MM.1S (cell line): Measurements from ENCODE around the gene OSER1.

Source experiments
- DNase-seq: peaks from one replicate; pipeline ENCODE4 v3.0.0-alpha.2; 2015
- H2AFZ ChIP-seq: fragments of 300-600 bp; sonication (generic); 2 replicates; pipeline ENCODE4 v1.6.0; 2016; ENCODE audit warnings: antibody characterized with exemption, low read length
- H3F3A ChIP-seq: fragments of 300-600 bp; sonication (generic); 2 replicates; pipeline ENCODE4 v1.6.1; 2016; ENCODE audit warnings: mild to moderate bottlenecking, antibody characterized with exemption, low read length, moderate library complexity, mixed read lengths; ENCODE audit not compliant: insufficient read depth
- H3K27ac ChIP-seq: fragments of 300-600 bp; sonication (generic); 2 replicates; pipeline ENCODE4 v1.5.1; 2016; ENCODE audit warnings: mild to moderate bottlenecking, low read length
- H3K27me3 ChIP-seq: fragments of 300-600 bp; sonication (generic); replicated peaks from 2 replicates; pipeline ENCODE4 v1.6.0; 2016; ENCODE audit warnings: low read length; ENCODE audit not compliant: insufficient read depth
- H3K36me3 ChIP-seq: fragments of 300-600 bp; sonication (generic); replicated peaks from 2 replicates; pipeline ENCODE4 v1.6.1; 2016; ENCODE audit warnings: mild to moderate bottlenecking, low read length, mixed read lengths; ENCODE audit not compliant: insufficient read depth
- H3K4me1 ChIP-seq: fragments of 300-600 bp; sonication (generic); 2 replicates; pipeline ENCODE4 v1.6.1; 2016; ENCODE audit warnings: low read length, mixed read lengths
- H3K4me2 ChIP-seq: fragments of 300-600 bp; sonication (generic); 2 replicates; pipeline ENCODE4 v1.6.0; 2016; ENCODE audit warnings: low read depth, low read length
- H3K4me3 ChIP-seq: fragments of 300-600 bp; sonication (generic); 2 replicates; pipeline ENCODE4 v1.5.1; 2016; ENCODE audit warnings: low read length, mixed read lengths
- H3K79me2 ChIP-seq: fragments of 300-600 bp; sonication (generic); 2 replicates; pipeline ENCODE4 v1.6.1; 2016; ENCODE audit warnings: mixed run types, low read length, mixed read lengths
- H3K9ac ChIP-seq: fragments of 300-600 bp; sonication (generic); 2 replicates; pipeline ENCODE4 v1.6.1; 2016; ENCODE audit warnings: low read length, mixed read lengths
- H3K9me2 ChIP-seq: fragments of 300-600 bp; sonication (generic); replicated peaks from 2 replicates; pipeline ENCODE4 v1.6.1; 2016; ENCODE audit warnings: mild to moderate bottlenecking, low read length, mixed read lengths; ENCODE audit not compliant: insufficient read depth
- H3K9me3 ChIP-seq: fragments of 300-600 bp; sonication (generic); replicated peaks from 2 replicates; pipeline ENCODE4 v1.6.1; 2016; ENCODE audit warnings: mild to moderate bottlenecking, low read length, mixed read lengths; ENCODE audit not compliant: insufficient read depth
- H4K20me1 ChIP-seq: fragments of 300-600 bp; sonication (generic); 2 replicates; pipeline ENCODE4 v1.6.1; 2016; ENCODE audit warnings: mild to moderate bottlenecking, low read length, moderate library complexity, mixed read lengths; ENCODE audit not compliant: insufficient read depth
- EZH2 ChIP-seq: fragments of 300-600 bp; sonication (generic); optimal IDR thresholded peaks from 2 replicates; pipeline ENCODE3; 2017; ENCODE audit warnings: low read depth, mild to moderate bottlenecking, antibody characterized with exemption, low read length, mixed read lengths
- EZH2phosphoT487 ChIP-seq: fragments of 300-600 bp; sonication (generic); IDR thresholded peaks from 2 replicates; pipeline ENCODE4 v1.6.1; 2018; ENCODE audit warnings: antibody characterized with exemption, low read length
- TF ChIP-seq, protein P1 (sequence below): fragments of 300-600 bp; sonication (generic); IDR thresholded peaks from 2 replicates; pipeline ENCODE4 v1.5.1; 2016; ENCODE audit warnings: antibody characterized with exemption, low read length, mixed read lengths

Gene OSER1

DNA sequence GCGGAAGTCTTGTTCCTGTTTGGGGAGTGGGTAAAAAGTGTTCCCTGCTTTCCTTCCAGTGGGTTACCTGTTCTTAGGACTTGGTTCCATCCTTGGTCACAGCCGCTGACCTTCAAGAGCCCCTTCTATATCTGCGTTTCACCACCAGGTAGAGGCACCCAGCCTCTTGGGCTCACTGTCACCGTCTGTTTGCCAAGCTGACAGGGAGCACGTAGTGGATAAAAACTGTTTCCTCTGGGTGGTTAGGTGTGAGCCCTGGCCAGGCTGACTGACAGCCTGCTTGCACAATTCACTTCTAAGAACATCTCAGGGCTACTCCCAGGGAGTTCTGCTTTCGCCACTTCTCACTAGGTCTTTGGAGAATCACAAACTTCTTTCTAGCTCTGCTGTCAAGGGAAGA lies 21.8 kb downstream of the OSER1 start:
- no peaks in the 10 kb centered on the region for H4K20me1 ChIP-seq
- no peak for TF ChIP-seq EZH2
- H3K9me2 ChIP-seq, result no peaks in the 10 kb centered on the region
- no peaks in the 10 kb centered on the region for H3K36me3 ChIP-seq
- H3K27ac ChIP-seq, result no peak overlapping the region
- no peak for DNase-seq
- no peak overlapping the region for H3K4me3 ChIP-seq
- peaks cover 6% of the 10 kb centered on the region; the same call in 1 of the 2 replicates for H3K27me3 ChIP-seq
- H3F3A ChIP-seq, result no peaks in the 10 kb centered on the region
- no peak overlapping the region for H3K9ac ChIP-seq
- no peaks in the 10 kb centered on the region for H3K4me1 ChIP-seq
- H3K4me2 ChIP-seq, result no peak overlapping the region
- H2AFZ ChIP-seq, result no peak overlapping the region
- H3K9me3 ChIP-seq, result no peaks in the 10 kb centered on the region
- H3K79me2 ChIP-seq, result no peaks in the 10 kb centered on the region

DNA sequence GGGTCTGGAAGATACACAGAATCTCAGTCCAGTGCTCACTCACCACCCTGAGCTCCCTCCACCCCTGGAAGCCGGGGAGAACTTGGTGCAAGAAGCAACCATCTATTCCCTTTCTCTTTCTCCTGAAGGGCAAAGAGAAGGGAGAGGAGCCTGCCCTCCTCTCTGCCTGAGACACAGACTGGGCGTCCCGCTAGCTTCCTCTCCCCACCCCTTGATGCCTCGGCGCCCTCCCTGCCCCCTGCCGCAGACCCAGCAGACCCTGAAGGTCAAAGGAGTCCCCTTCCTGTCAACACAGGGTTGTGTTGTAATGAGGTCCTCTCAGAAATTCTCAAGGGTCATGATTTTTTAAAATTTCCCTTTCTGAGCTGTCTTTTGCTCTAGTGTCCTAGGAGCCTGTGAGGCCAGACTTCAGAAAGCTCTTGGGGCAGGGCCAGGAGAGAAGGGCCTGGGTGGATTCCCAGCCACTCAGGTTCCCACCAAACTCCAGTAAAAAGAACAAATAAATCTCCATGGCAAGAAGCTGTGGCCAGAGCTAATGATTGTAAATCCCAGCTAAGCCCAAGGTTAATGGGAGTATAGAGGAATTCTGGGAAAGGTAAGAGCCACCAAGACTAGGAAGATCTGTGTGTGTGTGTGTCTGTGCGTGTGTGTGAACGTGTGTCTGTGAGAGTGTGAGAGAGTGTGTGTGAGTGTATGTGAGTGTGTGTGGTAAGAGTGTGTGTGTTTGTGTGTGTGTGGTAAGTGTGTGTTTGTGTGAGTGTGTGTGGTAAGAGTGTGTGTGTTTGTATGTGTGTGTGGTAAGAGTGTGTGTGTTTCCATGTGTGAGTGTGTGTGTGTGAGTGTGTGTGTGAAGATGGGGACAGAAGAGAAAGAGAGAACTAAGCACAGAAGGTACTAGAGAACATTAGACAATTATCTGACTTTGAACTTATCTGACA lies 22.5 kb downstream of the OSER1 start:
- peaks cover 6% of the 10 kb centered on the region; the same call in 1 of the 2 replicates for H3K27me3 ChIP-seq
- H3K27ac ChIP-seq, result no peak overlapping the region
- no peaks in the 10 kb centered on the region for H3F3A ChIP-seq
- H3K9me3 ChIP-seq, result no peaks in the 10 kb centered on the region
- no peaks in the 10 kb centered on the region for H3K79me2 ChIP-seq
- no peak overlapping the region for H2AFZ ChIP-seq
- H3K4me1 ChIP-seq, result no peaks in the 10 kb centered on the region
- H3K4me3 ChIP-seq, result no peak overlapping the region
- H4K20me1 ChIP-seq, result no peaks in the 10 kb centered on the region
- H3K36me3 ChIP-seq, result no peaks in the 10 kb centered on the region
- H3K9me2 ChIP-seq, result no peaks in the 10 kb centered on the region
- no peak overlapping the region for H3K9ac ChIP-seq
- no peak for TF ChIP-seq EZH2
- no peak overlapping the region for H3K4me2 ChIP-seq
- no peak for DNase-seq

DNA sequence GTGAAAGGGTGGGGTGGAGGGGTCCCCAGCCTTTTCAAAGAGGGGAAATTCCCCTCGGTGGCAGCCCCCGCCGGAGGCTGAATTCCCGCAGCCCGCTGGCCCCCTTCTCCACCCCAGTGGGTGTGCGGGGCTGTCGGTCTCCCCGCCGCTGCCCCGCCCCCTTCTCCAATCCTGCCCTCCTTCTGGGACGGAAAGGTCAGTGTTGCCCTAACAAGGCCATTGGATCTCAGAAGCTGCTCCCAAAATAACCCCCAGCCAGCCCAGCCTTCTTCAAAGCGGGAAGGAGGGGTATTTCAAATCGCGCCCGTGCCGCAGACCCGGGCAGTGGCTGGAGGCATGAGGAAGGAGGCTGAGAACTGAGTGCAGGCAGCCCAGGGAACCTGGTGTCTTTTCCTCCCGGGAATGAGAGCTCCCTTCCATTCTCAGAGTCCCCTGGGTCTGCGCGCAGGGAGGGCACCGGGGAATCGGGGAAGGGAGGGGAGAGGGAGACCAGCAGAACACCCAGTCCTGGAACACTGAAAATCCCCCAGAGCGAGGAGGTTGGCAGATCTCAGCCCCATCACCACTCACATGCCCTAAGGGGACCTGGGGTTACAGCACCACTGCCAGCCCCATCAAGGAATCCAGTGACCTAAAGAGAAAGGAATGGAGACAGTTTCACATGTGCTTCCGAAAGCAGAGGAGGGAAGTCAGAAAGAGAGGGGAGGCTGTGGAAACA lies 23.4 kb downstream of the OSER1 start, which contains the start of gene JPH2:
JPH2 (minus strand) TSS at position 135 of the 718 bp plus-strand sequence. CDS start 483 bp downstream, outside the sequence.
- Histone ChIP-seq H3K4me2 (no peak within 1 kb of the TSS), H3K36me3 (no peaks in the 10 kb centered on the region), H3K9ac (no peak within 1 kb of the TSS), H3K4me3 (no peak within 1 kb of the TSS), H3K4me1 (no peaks in the 10 kb centered on the region), H4K20me1 (no peaks in the 10 kb centered on the region), H3K9me3 (no peaks in the 10 kb centered on the region), H3K27me3 (peaks cover 6% of the 10 kb centered on the region; the same call in 1 of the 2 replicates), H3K9me2 (no peaks in the 10 kb centered on the region), H3K27ac (no peak within 1 kb of the TSS), H3F3A (no peaks in the 10 kb centered on the region), H2AFZ (no peak within 1 kb of the TSS), H3K79me2 (no peaks in the 10 kb centered on the region)
- TF ChIP-seq EZH2 (no peak), EZH2phosphoT487 (no peak)
- TF ChIP-seq, protein P1, sequence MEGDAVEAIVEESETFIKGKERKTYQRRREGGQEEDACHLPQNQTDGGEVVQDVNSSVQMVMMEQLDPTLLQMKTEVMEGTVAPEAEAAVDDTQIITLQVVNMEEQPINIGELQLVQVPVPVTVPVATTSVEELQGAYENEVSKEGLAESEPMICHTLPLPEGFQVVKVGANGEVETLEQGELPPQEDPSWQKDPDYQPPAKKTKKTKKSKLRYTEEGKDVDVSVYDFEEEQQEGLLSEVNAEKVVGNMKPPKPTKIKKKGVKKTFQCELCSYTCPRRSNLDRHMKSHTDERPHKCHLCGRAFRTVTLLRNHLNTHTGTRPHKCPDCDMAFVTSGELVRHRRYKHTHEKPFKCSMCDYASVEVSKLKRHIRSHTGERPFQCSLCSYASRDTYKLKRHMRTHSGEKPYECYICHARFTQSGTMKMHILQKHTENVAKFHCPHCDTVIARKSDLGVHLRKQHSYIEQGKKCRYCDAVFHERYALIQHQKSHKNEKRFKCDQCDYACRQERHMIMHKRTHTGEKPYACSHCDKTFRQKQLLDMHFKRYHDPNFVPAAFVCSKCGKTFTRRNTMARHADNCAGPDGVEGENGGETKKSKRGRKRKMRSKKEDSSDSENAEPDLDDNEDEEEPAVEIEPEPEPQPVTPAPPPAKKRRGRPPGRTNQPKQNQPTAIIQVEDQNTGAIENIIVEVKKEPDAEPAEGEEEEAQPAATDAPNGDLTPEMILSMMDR, result no peak
- DNase-seq, result no peak

DNA sequence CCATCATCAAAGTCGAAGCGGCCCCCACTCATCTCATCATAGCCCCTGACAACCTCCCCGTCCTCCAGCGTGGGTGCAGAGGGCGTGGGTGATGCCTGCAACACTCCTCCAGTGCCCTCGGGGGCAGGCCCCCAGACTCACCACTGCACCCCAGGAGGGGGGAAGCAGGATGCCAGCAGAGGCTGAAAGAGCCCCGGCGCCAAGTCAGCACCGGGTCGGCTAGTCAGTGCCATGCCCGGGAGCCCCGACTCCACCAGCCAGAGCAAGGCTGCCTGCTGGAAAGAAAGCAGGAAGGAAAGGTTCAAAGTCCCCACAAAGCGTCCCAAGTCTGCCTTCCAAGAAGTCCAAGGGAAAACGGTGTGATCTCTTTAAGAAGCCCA lies 23.9 kb downstream of the OSER1 start:
- Histone ChIP-seq H4K20me1 (no peaks in the 10 kb centered on the region), H3K36me3 (no peaks in the 10 kb centered on the region), H3K27me3 (peaks cover 6% of the 10 kb centered on the region; the same call in 1 of the 2 replicates), H3K9me3 (no peaks in the 10 kb centered on the region), H3K9ac (no peak overlapping the region), H3K9me2 (no peaks in the 10 kb centered on the region), H3F3A (no peaks in the 10 kb centered on the region), H3K27ac (no peak overlapping the region), H3K79me2 (no peaks in the 10 kb centered on the region), H2AFZ (no peak overlapping the region), H3K4me3 (no peak overlapping the region), H3K4me1 (no peaks in the 10 kb centered on the region), H3K4me2 (no peak overlapping the region)
- no peak for TF ChIP-seq EZH2phosphoT487
- no peak for TF ChIP-seq EZH2
- TF ChIP-seq, protein P1, result no peak
- no peak for DNase-seq
